HepG2 (cell line): Measurements from ENCODE around the gene CPOX. TPM values are rescaled to one million over a fixed set of nuclear protein-coding genes. Genes with fewer than 3 reads are reported as not detected.

Source experiments
- ATAC-seq: fragments of 200-7000 bp; cut with Tn5 transposase; 3 replicates; pipeline ENCODE4 v1.9.1; 2020; ENCODE audit warnings: mild to moderate bottlenecking, moderate library complexity
- BruUV-seq: library from RNA; stranded (reverse); fragments of 400-500 nt; replicated peaks from 2 replicates; lab custom pipeline; 2021; lab: Mats Ljungman, UMichigan
- CTCF ChIA-PET: fragments of 300-600 bp; formaldehyde crosslinking; extraction: SDS; loops from one replicate; lab custom pipeline; 2021; ENCODE audit warnings: low total read pairs, inconsistent platforms, low intra/inter-chr PET ratio; lab: Yijun Ruan, JAX
- POLR2A ChIA-PET: fragments of 350-600 bp; sonication (Branson Sonifier 250); formaldehyde crosslinking; loops from one replicate; lab custom pipeline; 2020; ENCODE audit warnings: antibody characterized with exemption, inconsistent platforms; lab: Yijun Ruan, JAX
- DNase-seq: peaks from one replicate; pipeline ENCODE4 v3.0.0-alpha.2; 2015; ENCODE audit warnings: low spot score
- FAIRE-seq: peaks from 3 replicates; lab custom pipeline; 2011; peaks lifted over from hg19 to GRCh38; lab: Jason Lieb, UNC
- H2AFZ ChIP-seq: one replicate; pipeline ENCODE4 v1.6.1; 2011; ENCODE audit warnings: low read length, inconsistent platforms
- H3K27ac ChIP-seq: fragments of 300-600 bp; 3 replicates; pipeline ENCODE4 v1.8.0; 2011; ENCODE audit warnings: mixed run types, mild to moderate bottlenecking, mixed read lengths, low read length, inconsistent platforms; ENCODE audit not compliant: insufficient read depth; ENCODE audit errors: extremely low read length
- H3K27me3 ChIP-seq, 2 experiments: fragments of 200-600 bp in 1 of 2; 2 replicates in 1 of 2; 3 replicates in 1 of 2; pipeline versions ENCODE4 v1.6.0 to v1.8.0; 2011; ENCODE audit warnings: low read length in 2 of 2, mild to moderate bottlenecking in 2 of 2, moderate library complexity in 2 of 2, inconsistent platforms in 1 of 2; ENCODE audit not compliant: insufficient read depth in 2 of 2, control insufficient read depth in 1 of 2
- H3K36me3 ChIP-seq, 2 experiments: fragments of 200-600 bp in 1 of 2; replicated peaks in 1 of 2; 2 replicates in 1 of 2; 3 replicates in 1 of 2; pipeline versions ENCODE4 v1.5.1 to v1.8.0; 2011; ENCODE audit warnings: low read length in 2 of 2, inconsistent platforms in 1 of 2; ENCODE audit not compliant: insufficient read depth in 2 of 2, control insufficient read depth in 1 of 2
- H3K4me1 ChIP-seq: 2 replicates; pipeline ENCODE4 v1.5.1; 2012; ENCODE audit warnings: low read length, inconsistent platforms; ENCODE audit not compliant: insufficient read depth
- H3K4me2 ChIP-seq: 2 replicates; pipeline ENCODE4 v1.6.0; 2011; ENCODE audit warnings: low read depth, low read length, inconsistent platforms
- H3K4me3 ChIP-seq, 3 experiments: fragments of 200-600 bp in 1 of 3; sonication (generic), shearing (Covaris generic) in 1 of 3; replicated peaks in 1 of 3; 2 replicates each; pipeline ENCODE4 v1.5.1; 2011 to 2016; ENCODE audit warnings: low read length in 3 of 3, inconsistent platforms in 2 of 3, low read depth in 2 of 3, mild to moderate bottlenecking in 2 of 3, control low read depth in 1 of 3, mixed read lengths in 1 of 3; ENCODE audit not compliant: insufficient read depth in 1 of 3
- H3K79me2 ChIP-seq: one replicate; pipeline ENCODE4 v1.6.1; 2011; ENCODE audit warnings: low read length, inconsistent platforms; ENCODE audit not compliant: insufficient read depth
- H3K9ac ChIP-seq: 2 replicates; pipeline ENCODE4 v1.6.0; 2011; ENCODE audit warnings: mild to moderate bottlenecking, low read depth, low read length, inconsistent platforms; ENCODE audit not compliant: insufficient read depth
- H3K9me3 ChIP-seq: 2 replicates; pipeline ENCODE4 v1.5.1; 2012; ENCODE audit warnings: mild to moderate bottlenecking, low read length
- H4K20me1 ChIP-seq: 2 replicates; pipeline ENCODE4 v1.6.0; 2011; ENCODE audit warnings: inconsistent platforms, mild to moderate bottlenecking, low read length, moderate library complexity; ENCODE audit not compliant: insufficient read depth
- CHD4 ChIP-seq: fragments of 200-600 bp; sonication (generic); IDR thresholded peaks from 2 replicates; pipeline ENCODE4 v1.7.0; 2017; ENCODE audit warnings: mild to moderate bottlenecking, low read length, borderline replicate concordance
- HINFP ChIP-seq: sonication (generic); formaldehyde crosslinking; IDR thresholded peaks from 2 replicates; pipeline ENCODE4 v1.4.0; 2020; ENCODE audit warnings: low read depth, mild to moderate bottlenecking, missing genetic modification reagents
- IKZF1 ChIP-seq: fragments of 450-650 bp; IDR thresholded peaks from 2 replicates; pipeline ENCODE4 v1.7.1; 2016
- ISX ChIP-seq: sonication (generic); formaldehyde crosslinking; conservative IDR thresholded peaks from 2 replicates; pipeline ENCODE4 v1.5.0; 2020; ENCODE audit warnings: missing genetic modification reagents
- MXI1 ChIP-seq: IDR thresholded peaks from 3 replicates; pipeline ENCODE4 v1.6.1; 2012; ENCODE audit warnings: low read depth, low read length, inconsistent platforms, borderline replicate concordance
- POLR2A ChIP-seq, 2 experiments: IDR thresholded peaks; 2 replicates each; pipeline ENCODE4 v1.6.1; 2011; ENCODE audit warnings: low read depth in 2 of 2, low read length in 2 of 2, mild to moderate bottlenecking in 1 of 2, moderate library complexity in 1 of 2; ENCODE audit not compliant: insufficient read depth in 1 of 2
- SOX5 ChIP-seq: IDR thresholded peaks from 2 replicates; pipeline ENCODE4 v1.6.1; 2016; ENCODE audit warnings: borderline replicate concordance
- SUZ12 ChIP-seq: fragments of 150-350 bp; IDR thresholded peaks from 2 replicates; pipeline ENCODE4 v1.6.1; 2014; ENCODE audit warnings: low read depth, low read length
- ZBTB37 ChIP-seq: sonication (generic); formaldehyde crosslinking; IDR thresholded peaks from 2 replicates; pipeline ENCODE4 v1.4.0; 2020; ENCODE audit warnings: mild to moderate bottlenecking, missing genetic modification reagents
- ZBTB8A ChIP-seq: sonication (generic); formaldehyde crosslinking; IDR thresholded peaks from 2 replicates; pipeline ENCODE4 v1.4.0; 2020; ENCODE audit warnings: mild to moderate bottlenecking, low read depth, missing genetic modification reagents, borderline replicate concordance
- ZFP36 ChIP-seq: fragments of 150-350 bp; IDR thresholded peaks from 2 replicates; pipeline ENCODE4 v1.6.1; 2018; ENCODE audit warnings: borderline replicate concordance, low read length, low read depth; ENCODE audit not compliant: partially characterized antibody
- ZIK1 ChIP-seq: sonication (generic); formaldehyde crosslinking; IDR thresholded peaks from 2 replicates; pipeline ENCODE4 v1.5.0; 2020; ENCODE audit warnings: mild to moderate bottlenecking, low read depth, missing genetic modification reagents, borderline replicate concordance
- ZNF34 ChIP-seq: sonication (generic); formaldehyde crosslinking; IDR thresholded peaks from 2 replicates; pipeline ENCODE4 v1.4.0; 2020; ENCODE audit warnings: mild to moderate bottlenecking, missing genetic modification reagents, borderline replicate concordance
- ZNF574 ChIP-seq: sonication (generic); formaldehyde crosslinking; IDR thresholded peaks from 2 replicates; pipeline ENCODE4 v1.4.0; 2020; ENCODE audit warnings: missing genetic modification reagents
- ZNF761 ChIP-seq: sonication (generic); formaldehyde crosslinking; conservative IDR thresholded peaks from 2 replicates; pipeline ENCODE4 v1.4.0; 2020; ENCODE audit warnings: mild to moderate bottlenecking, missing genetic modification reagents
- ZNF766 ChIP-seq: sonication (generic); formaldehyde crosslinking; IDR thresholded peaks from 2 replicates; pipeline ENCODE4 v1.5.0; 2020; ENCODE audit warnings: missing genetic modification reagents, borderline replicate concordance
- ZSCAN5A ChIP-seq: sonication (generic); formaldehyde crosslinking; IDR thresholded peaks from 2 replicates; pipeline ENCODE4 v1.8.0; 2022; ENCODE audit warnings: mild to moderate bottlenecking, missing genetic modification reagents, borderline replicate concordance
- WGBS: methylation state at CpG from one replicate; pipeline ENCODE4 v1.1.6; 2017; ENCODE audit warnings: low lambda C conversion rate; 5-methylcytosine and 5-hydroxymethylcytosine counted together
- in situ Hi-C: cut with HindIII; loops from 2 replicates; pipeline ENCODE4 v1.10.0; 2017; ENCODE audit warnings: low pct_unique_long_range_greater_than_20kb; ENCODE audit not compliant: extremely low pct_ligation_motif_present
- intact Hi-C: fragments of 100-400 bp; cut with micrococcal nuclease; formaldehyde crosslinking; loops from one replicate; pipeline ENCODE4 v1.10.0; 2022; ENCODE audit not compliant: unreplicated experiment
- polyA plus RNA-seq, 8 experiments: library from polyadenylated mRNA; depleted of rRNA in 3 of 8; stranded (reverse) in 7 of 8; unstranded in 1 of 8; fragments of >200 nt; fragmentation: Illumina TruSeq in 4 of 8; extraction: Trizol in 4 of 8; gene quantifications; 2 replicates each; pipeline versions ENCODE4 v1.2.1 to v1.2.3, GENCODE V29; 2011 to 2016; ENCODE audit warnings: low read depth in 4 of 8, missing spikeins in 1 of 8, mixed read lengths in 1 of 8; ENCODE audit not compliant: insufficient read depth in 1 of 8
- total RNA-seq, 5 experiments: library from RNA; depleted of rRNA; stranded (reverse); fragments of >200 nt; fragmentation: Illumina TruSeq; extraction: Trizol; gene quantifications; 2 replicates each; pipeline ENCODE4 v1.2.3, GENCODE V29; 2016; ENCODE audit warnings: low read depth in 1 of 5

Gene CPOX
- total and polyA plus RNA-seq, 2 of the 13 experiments (the other 11 are each of a cell fraction or from before 2014, with no cell fraction given): 34.2 to 37.2 TPM

- Histone ChIP-seq H4K20me1 (no peaks in the 10 kb centered on the region), H2AFZ (no peak overlapping the region), H3K4me2 (no peak overlapping the region), H3K4me3 (no peak overlapping the region), H3K9me3 (no peaks in the 10 kb centered on the region), H3K27me3 (no peaks in the 10 kb centered on the region), H3K36me3 (peaks cover 6 to 61% of the 10 kb centered on the region in 2 experiments)
- DNase-seq: no peak
- POLR2A ChIA-PET: no interaction called here
- WGBS: 96% methylated on average over 2 of the region's 2 CpGs
- BruUV-seq: no TSS peak
- no peak for FAIRE-seq
- ATAC-seq: no peak
- intact Hi-C loops: no loop called here
- TF ChIP-seq CHD4 (no peak), ZNF766 (CRISPR knock-in tag) (no peak), SUZ12 (no peak), ZSCAN5A (no peak), ZNF34 (no peak), ZIK1 (CRISPR knock-in tag) (no peak), ZBTB8A (CRISPR knock-in tag) (no peak), ZFP36 (no peak), ZNF761 (CRISPR knock-in tag) (no peak), ISX (CRISPR knock-in tag) (no peak), HINFP (CRISPR knock-in tag) (no peak), IKZF1 (no peak), MXI1 (no peak), POLR2A (IDR thresholded peaks at IDR 0.05; ENCODE audit: insufficient read depth in 1 of 2, low read depth in 2 of 2, low read length in 2 of 2) (no peak), ZBTB37 (CRISPR knock-in tag) (no peak), SOX5 (CRISPR knock-in tag) (no peak), ZNF574 (CRISPR knock-in tag) (no peak)
- TF ChIP-seq, all 625 proteins: peak for 0
- CTCF ChIA-PET: no interaction called here
- H3K27ac ChIP-seq: no peak overlapping the region
- no peaks in the 10 kb centered on the region for H3K4me1 ChIP-seq
- H3K79me2 ChIP-seq: no peaks in the 10 kb centered on the region
- in situ Hi-C loops: no loop called here
- H3K9ac ChIP-seq: no peak overlapping the region
These were observed 8.9 kb downstream of the CPOX start for GRCh38 chr3:98584547-98584946.
